Kidney epithelial cell (primary cell): ENCODE measurements around the gene STPG3. TPM values are rescaled to one million over a fixed set of nuclear protein-coding genes. Genes with fewer than 3 reads are reported as not detected.

Experiments
- DNase-seq: peaks from one replicate; pipeline ENCODE4 v3.0.0-alpha.2; 2010; ENCODE audit warnings: low read depth
- H3K27me3 ChIP-seq: 2 replicates; pipeline ENCODE4 v1.6.0; 2011; ENCODE audit warnings: low read length; ENCODE audit not compliant: control insufficient read depth, insufficient read depth
- H3K36me3 ChIP-seq: 2 replicates; pipeline ENCODE4 v1.5.1; 2011; ENCODE audit warnings: low read length; ENCODE audit not compliant: control insufficient read depth, insufficient read depth
- H3K4me3 ChIP-seq: 2 replicates; pipeline ENCODE4 v1.5.1; 2011; ENCODE audit warnings: low read depth, mild to moderate bottlenecking, control low read depth, low read length
- CTCF ChIP-seq: IDR thresholded peaks from 2 replicates; pipeline ENCODE4 v1.5.1; 2011; ENCODE audit warnings: mild to moderate bottlenecking, moderate library complexity, low read length, control low read depth, inconsistent platforms; ENCODE audit not compliant: insufficient read depth, poor library complexity, severe bottlenecking
- total RNA-seq: library from RNA; depleted of rRNA; stranded (reverse); fragments of >200 nt; gene quantifications from 2 replicates; pipeline ENCODE4 v1.2.3, GENCODE V29; 2015

Gene STPG3
- total RNA-seq, 1 donor from 2014 or later, result not detected

GRCh38 chr9:137293094-137293481 lies 42.0 kb downstream of the STPG3 start:
- Histone ChIP-seq H3K36me3 (no peaks in the 10 kb centered on the region), H3K27me3 (peaks cover 28% of the 10 kb centered on the region), H3K4me3 (no peak overlapping the region)
- DNase-seq, result no peak
- TF ChIP-seq CTCF, result no peak

GRCh38 chr9:137293482-137294090 lies 42.5 kb downstream of the STPG3 start:
- Histone ChIP-seq H3K4me3 (no peak overlapping the region), H3K36me3 (no peaks in the 10 kb centered on the region), H3K27me3 (peaks cover 33% of the 10 kb centered on the region)
- TF ChIP-seq CTCF, result no peak
- no peak for DNase-seq

- no peak for DNase-seq
- peaks cover 35% of the 10 kb centered on the region for H3K27me3 ChIP-seq
- H3K4me3 ChIP-seq, result no peak overlapping the region
- TF ChIP-seq CTCF, result no peak
- H3K36me3 ChIP-seq, result no peaks in the 10 kb centered on the region
Measured at GRCh38 chr9:137294091-137294680, 43.1 kb downstream of the STPG3 start.

- no peak for DNase-seq
- no peaks in the 10 kb centered on the region for H3K36me3 ChIP-seq
- peak; percentile 39 for TF ChIP-seq CTCF
- peaks cover 37% of the 10 kb centered on the region for H3K27me3 ChIP-seq
- H3K4me3 ChIP-seq, result no peak overlapping the region
Measured at GRCh38 chr9:137294681-137295237, 43.7 kb downstream of the STPG3 start.

- Histone ChIP-seq H3K4me3 (no peak overlapping the region), H3K27me3 (peaks cover 41% of the 10 kb centered on the region), H3K36me3 (no peaks in the 10 kb centered on the region)
- no peak for DNase-seq
- no peak for TF ChIP-seq CTCF
Measured at GRCh38 chr9:137295238-137295811, 44.2 kb downstream of the STPG3 start.
